ENCODE results near the gene CD209. TPM values are rescaled to one million over a fixed set of nuclear protein-coding genes. Genes with fewer than 3 reads are reported as not detected.

Gene CD209
- total RNA-seq, 4 donors from 2014 or later, result 4.0 to 13.1 (median 8.4) TPM

DNA sequence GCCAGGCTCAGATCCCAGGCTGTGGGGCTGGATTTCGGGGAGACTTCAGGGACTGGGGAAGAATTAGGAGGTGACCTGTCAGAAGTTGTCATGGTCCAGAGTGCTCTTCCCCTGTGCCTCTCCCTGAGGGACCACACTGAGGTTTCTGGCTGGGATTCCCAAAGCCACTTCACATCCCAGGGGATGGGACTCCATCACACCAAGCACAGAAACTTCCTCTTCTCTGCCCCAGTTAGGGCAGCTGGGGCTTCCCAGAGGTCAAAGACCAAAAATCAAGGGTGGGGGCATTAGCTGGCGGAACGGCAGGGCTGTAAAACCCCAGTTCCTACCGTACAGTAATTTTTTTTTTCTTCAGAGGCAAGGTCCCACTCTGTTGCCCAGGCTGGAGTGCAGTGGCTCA lies 52.8 kb downstream of the CD209 start:
- H3K27me3 ChIP-seq, result peaks cover 0 to 72% (median 12%) of the 10 kb centered on the region in 4 donors
- no peak overlapping the region for H3K4me3 ChIP-seq
- DNase-seq (ENCODE audit: extremely low spot score), result no peak
- 66% methylated on average over 4 of the region's 4 CpGs for WGBS
- H3K36me3 ChIP-seq, result no peaks in the 10 kb centered on the region
- TF ChIP-seq POLR2AphosphoS5 (IDR thresholded peaks at IDR 0.05) (no peak), POLR2A (IDR thresholded peaks at IDR 0.05; ENCODE audit: low read depth) (no peak), EP300 (IDR thresholded peaks at IDR 0.05) (no peak)
- TF ChIP-seq, protein P1, sequence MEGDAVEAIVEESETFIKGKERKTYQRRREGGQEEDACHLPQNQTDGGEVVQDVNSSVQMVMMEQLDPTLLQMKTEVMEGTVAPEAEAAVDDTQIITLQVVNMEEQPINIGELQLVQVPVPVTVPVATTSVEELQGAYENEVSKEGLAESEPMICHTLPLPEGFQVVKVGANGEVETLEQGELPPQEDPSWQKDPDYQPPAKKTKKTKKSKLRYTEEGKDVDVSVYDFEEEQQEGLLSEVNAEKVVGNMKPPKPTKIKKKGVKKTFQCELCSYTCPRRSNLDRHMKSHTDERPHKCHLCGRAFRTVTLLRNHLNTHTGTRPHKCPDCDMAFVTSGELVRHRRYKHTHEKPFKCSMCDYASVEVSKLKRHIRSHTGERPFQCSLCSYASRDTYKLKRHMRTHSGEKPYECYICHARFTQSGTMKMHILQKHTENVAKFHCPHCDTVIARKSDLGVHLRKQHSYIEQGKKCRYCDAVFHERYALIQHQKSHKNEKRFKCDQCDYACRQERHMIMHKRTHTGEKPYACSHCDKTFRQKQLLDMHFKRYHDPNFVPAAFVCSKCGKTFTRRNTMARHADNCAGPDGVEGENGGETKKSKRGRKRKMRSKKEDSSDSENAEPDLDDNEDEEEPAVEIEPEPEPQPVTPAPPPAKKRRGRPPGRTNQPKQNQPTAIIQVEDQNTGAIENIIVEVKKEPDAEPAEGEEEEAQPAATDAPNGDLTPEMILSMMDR (IDR thresholded peaks at IDR 0.05), result no peak
- intact Hi-C loops (cut with DNase I), result no loop called here
- no peak overlapping the region for H3K27ac ChIP-seq (replicated peaks in 1 of 4)
- H3K4me1 ChIP-seq, result no peaks in the 10 kb centered on the region
- no peaks in the 10 kb centered on the region for H3K9me3 ChIP-seq

DNA sequence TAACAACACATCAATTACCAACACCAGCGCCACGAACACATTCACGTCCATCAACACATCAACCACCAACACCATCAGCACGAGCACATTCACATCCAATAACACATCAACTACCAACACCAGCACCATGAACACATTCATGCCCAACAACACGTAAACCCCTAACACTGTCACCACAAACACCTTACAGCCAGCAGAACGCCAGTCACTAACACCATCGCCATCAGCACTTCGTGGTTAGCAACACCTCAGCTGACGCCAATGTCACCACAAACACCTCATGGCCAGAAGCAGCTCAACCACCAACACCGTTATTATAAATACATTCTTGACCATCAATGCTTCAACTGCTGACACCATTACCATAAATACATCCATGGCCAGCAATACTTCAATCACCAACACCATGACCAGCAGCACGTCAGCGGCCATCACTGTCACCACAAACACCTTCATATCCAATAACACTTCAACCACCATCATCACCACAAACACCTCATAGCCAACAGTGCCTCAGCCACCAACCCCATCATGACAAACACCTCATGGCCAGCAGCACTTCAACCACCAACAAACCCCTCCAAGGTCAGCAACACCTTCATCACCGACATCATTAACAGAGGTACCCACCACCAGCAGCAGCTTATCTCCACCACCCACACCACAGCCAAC lies 54.8 kb downstream of the CD209 start:
- H3K27me3 ChIP-seq, result peaks cover 0 to 60% (median 8%) of the 10 kb centered on the region in 4 donors
- no peak overlapping the region for H3K4me3 ChIP-seq
- intact Hi-C loops (cut with DNase I), result no loop called here
- no peaks in the 10 kb centered on the region for H3K36me3 ChIP-seq
- no peaks in the 10 kb centered on the region for H3K9me3 ChIP-seq
- DNase-seq (ENCODE audit: extremely low spot score), result no peak
- TF ChIP-seq POLR2A (IDR thresholded peaks at IDR 0.05; ENCODE audit: low read depth) (no peak), POLR2AphosphoS5 (IDR thresholded peaks at IDR 0.05) (no peak), EP300 (IDR thresholded peaks at IDR 0.05) (no peak)
- TF ChIP-seq, protein P1 (IDR thresholded peaks at IDR 0.05), result no peak
- H3K4me1 ChIP-seq, result no peaks in the 10 kb centered on the region
- 72% methylated on average over 13 of the region's 13 CpGs for WGBS
- no peak overlapping the region for H3K27ac ChIP-seq (replicated peaks in 1 of 4)

DNA sequence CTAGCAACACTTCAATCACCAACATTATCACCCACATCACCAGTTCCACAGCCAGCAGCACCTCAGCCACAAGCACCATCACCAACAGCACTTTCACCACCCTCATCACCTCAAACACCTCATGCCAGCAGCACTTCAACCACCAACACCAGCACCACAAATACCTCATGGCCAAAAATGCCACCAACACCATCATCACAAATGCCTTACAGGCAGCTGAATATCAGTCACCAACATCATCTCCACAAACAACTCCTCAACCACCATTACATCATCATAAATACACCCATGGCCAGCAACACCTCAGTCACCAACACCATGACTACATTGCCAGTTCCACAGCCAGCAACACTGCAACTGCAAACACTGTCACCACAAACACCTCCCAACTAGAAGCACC lies 55.8 kb downstream of the CD209 start:
- no peaks in the 10 kb centered on the region for H3K4me1 ChIP-seq
- H3K9me3 ChIP-seq, result no peaks in the 10 kb centered on the region
- intact Hi-C loops (cut with DNase I), result no loop called here
- H3K27ac ChIP-seq (replicated peaks in 1 of 4), result no peak overlapping the region
- no peak overlapping the region for H3K4me3 ChIP-seq
- peaks cover 0 to 50% (median 2%) of the 10 kb centered on the region in 4 donors for H3K27me3 ChIP-seq
- DNase-seq (ENCODE audit: extremely low spot score), result no peak
- TF ChIP-seq EP300 (IDR thresholded peaks at IDR 0.05) (no peak), POLR2A (IDR thresholded peaks at IDR 0.05; ENCODE audit: low read depth) (no peak), POLR2AphosphoS5 (IDR thresholded peaks at IDR 0.05) (no peak)
- TF ChIP-seq, protein P1 (IDR thresholded peaks at IDR 0.05), result no peak
- no peaks in the 10 kb centered on the region for H3K36me3 ChIP-seq

DNA sequence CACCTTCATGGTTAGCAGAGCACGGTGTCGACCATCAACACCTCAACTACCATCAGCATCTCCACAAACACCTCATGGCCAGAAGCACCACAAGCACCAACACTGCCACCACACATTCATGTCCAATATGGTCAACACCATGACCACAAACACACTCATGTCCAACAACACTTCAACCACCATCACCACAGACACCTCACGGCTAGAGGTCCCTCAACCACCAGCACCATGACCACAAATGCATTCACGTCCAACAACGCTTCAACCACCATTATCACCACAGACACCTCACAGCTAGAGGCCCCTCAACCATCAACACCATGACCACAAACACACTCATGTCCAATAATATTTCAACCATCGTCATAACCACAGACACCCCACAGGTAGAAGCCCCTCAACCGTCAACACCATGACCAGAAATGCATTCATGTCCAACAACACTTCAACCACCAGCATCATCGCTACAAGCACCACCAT lies 56.5 kb downstream of the CD209 start:
- H3K4me3 ChIP-seq, result no peak overlapping the region
- H3K9me3 ChIP-seq, result no peaks in the 10 kb centered on the region
- H3K4me1 ChIP-seq, result no peaks in the 10 kb centered on the region
- no peak overlapping the region for H3K27ac ChIP-seq (replicated peaks in 1 of 4)
- 81% methylated on average over 8 of the region's 8 CpGs for WGBS
- no peaks in the 10 kb centered on the region for H3K36me3 ChIP-seq
- DNase-seq (ENCODE audit: extremely low spot score), result no peak
- TF ChIP-seq POLR2AphosphoS5 (IDR thresholded peaks at IDR 0.05), result no peak
- no peak for TF ChIP-seq EP300 (IDR thresholded peaks at IDR 0.05)
- TF ChIP-seq POLR2A (IDR thresholded peaks at IDR 0.05; ENCODE audit: low read depth), result no peak
- TF ChIP-seq, protein P1 (IDR thresholded peaks at IDR 0.05), result no peak
- peaks cover 0 to 45% (median 2%) of the 10 kb centered on the region in 4 donors for H3K27me3 ChIP-seq
- intact Hi-C loops (cut with DNase I), result no loop called here

Other genes starting within 250 kb of the CD209 start
- 100 to 1,000 TPM in 3 of 4 donors, 10 to 100 TPM in 1; 95.4 to 168 (median 137) TPM for gene ZNF358, start 231.4 kb downstream of the CD209 start, total RNA-seq
- gene MCOLN1, start 224.9 kb downstream of the CD209 start, total RNA-seq, result 10 to 100 TPM; 11.3 to 20.7 (median 14.4) TPM
- gene PNPLA6, start 211.8 kb downstream of the CD209 start, total RNA-seq, result 100 to 1,000 TPM in 2 of 4 donors, 10 to 100 TPM in 2; 58.1 to 156 (median 85.7) TPM
- under 1 TPM; 0.11 to 0.42 (median 0.18) TPM for gene CAMSAP3, start 151.7 kb downstream of the CD209 start, total RNA-seq
- gene XAB2, start 118.0 kb downstream of the CD209 start, total RNA-seq, result 10 to 100 TPM; 32.0 to 56.2 (median 44.5) TPM
- 10 to 100 TPM; 19.5 to 80.9 (median 26.2) TPM for gene PET100, start 117.7 kb downstream of the CD209 start, total RNA-seq
- gene PCP2, start 113.8 kb downstream of the CD209 start, total RNA-seq, result not detected
- 10 to 100 TPM in 3 of 4 donors, 1 to 10 TPM in 1; 7.2 to 14.4 (median 11.7) TPM for gene STXBP2, start 110.4 kb downstream of the CD209 start, total RNA-seq
- gene RETN, start 78.5 kb downstream of the CD209 start, total RNA-seq, result 1 to 10 TPM in 1 of 4 donors, not detected in 3; 1.3 TPM
- gene MCEMP1, start 70.4 kb downstream of the CD209 start, total RNA-seq, result 1 to 10 TPM in 1 of 4 donors, under 1 TPM in 2, not detected in 1; 0.34 to 2.0 (median 0.42) TPM
- 10 to 100 TPM; 12.5 to 84.7 (median 64.8) TPM for gene TRAPPC5, start 66.7 kb downstream of the CD209 start, total RNA-seq
- under 1 TPM in 1 of 4 donors, not detected in 3; 0.29 TPM for gene FCER2, start 45.4 kb downstream of the CD209 start, total RNA-seq
- 1 to 10 TPM in 3 of 4 donors, under 1 TPM in 1; 0.75 to 2.5 (median 1.8) TPM for gene CLEC4G, start 15.4 kb downstream of the CD209 start, total RNA-seq
- not detected for gene CLEC4M, start 15.7 kb upstream of the CD209 start, total RNA-seq
- 10 to 100 TPM; 19.9 to 42.0 (median 29.2) TPM for gene EVI5L, start 82.7 kb upstream of the CD209 start, total RNA-seq
- under 1 TPM in 1 of 4 donors, not detected in 3; 0.52 TPM for gene PRR36, start 126.9 kb upstream of the CD209 start, total RNA-seq
- 1 to 10 TPM in 1 of 4 donors, under 1 TPM in 2, not detected in 1; 0.33 to 1.0 (median 0.46) TPM for gene LRRC8E, start 141.0 kb upstream of the CD209 start, total RNA-seq
- 10 to 100 TPM; 17.2 to 31.9 (median 24.5) TPM for gene MAP2K7, start 156.3 kb upstream of the CD209 start, total RNA-seq
- gene TGFBR3L, start 167.3 kb upstream of the CD209 start, total RNA-seq, result 1 to 10 TPM; 2.2 to 8.3 (median 6.1) TPM
- gene SNAPC2, start 172.8 kb upstream of the CD209 start, total RNA-seq, result 10 to 100 TPM; 32.4 to 47.2 (median 35.0) TPM
- 10 to 100 TPM; 28.7 to 59.4 (median 49.2) TPM for gene CTXN1, start 178.6 kb upstream of the CD209 start, total RNA-seq
- 100 to 1,000 TPM in 1 of 4 donors, 10 to 100 TPM in 3; 61.6 to 111 (median 98.5) TPM for gene TIMM44, start 196.1 kb upstream of the CD209 start, total RNA-seq